Activated CD8-positive, alpha-beta memory T cell treated with anti-CD3 and anti-CD28 coated beads for 1 hour (primary cell): ENCODE results near the gene SMIM24.

Experiments
- DNase-seq, 2 donors: peaks; one replicate each; pipeline ENCODE4 v3.0.0-alpha.2; 2020; ENCODE audit warnings: low read depth in 1 of 2; ENCODE audit errors: extremely low read depth in 1 of 2

SMIM24 gene

GRCh38 chr19:3476830-3477229 is 3.5 kb downstream of the SMIM24 start:
- no peak for DNase-seq

GRCh38 chr19:3475449-3475848 is 4.9 kb downstream of the SMIM24 start:
- DNase-seq, result no peak

- no peak for DNase-seq
These were observed 5.7 kb downstream of the SMIM24 start for GRCh38 chr19:3474614-3475013.

GRCh38 chr19:3474010-3474409 is 6.3 kb downstream of the SMIM24 start:
- no peak for DNase-seq

GRCh38 chr19:3471954-3472655 is 8.2 kb downstream of the SMIM24 start:
- peak in 1 of 2 donors; percentile 30 for DNase-seq

- DNase-seq, result no peak
These were observed 9.7 kb downstream of the SMIM24 start for GRCh38 chr19:3470500-3471128.

GRCh38 chr19:3469638-3470499 is 10.5 kb downstream of the SMIM24 start:
- no peak for DNase-seq

GRCh38 chr19:3468211-3468610 is 12.1 kb downstream of the SMIM24 start:
- no peak for DNase-seq

- DNase-seq, result no peak
These were observed 12.7 kb downstream of the SMIM24 start for GRCh38 chr19:3467437-3468198.

- DNase-seq, result no peak
These were observed 13.7 kb downstream of the SMIM24 start for GRCh38 chr19:3466635-3467034.

GRCh38 chr19:3465552-3465951 is 14.8 kb downstream of the SMIM24 start:
- DNase-seq, result no peak

- DNase-seq, result no peak
These were observed 15.6 kb downstream of the SMIM24 start for GRCh38 chr19:3464587-3465235.

- DNase-seq, result no peak
These were observed 16.4 kb downstream of the SMIM24 start for GRCh38 chr19:3463714-3464586.

- DNase-seq, result no peak
These were observed 17.2 kb downstream of the SMIM24 start for GRCh38 chr19:3462991-3463713.

- DNase-seq, result no peak
These were observed 20.3 kb downstream of the SMIM24 start for GRCh38 chr19:3459965-3460582.

- DNase-seq, result no peak
These were observed 21.0 kb downstream of the SMIM24 start for GRCh38 chr19:3459089-3459881.

GRCh38 chr19:3458229-3459088 is 21.9 kb downstream of the SMIM24 start:
- DNase-seq, result no peak
